Measurements from ENCODE around the gene PPP1R1B. TPM values are rescaled to one million over a fixed set of nuclear protein-coding genes. Genes with fewer than 3 reads are reported as not detected.

The PPP1R1B gene
- total RNA-seq, 1 donor from 2014 or later, result 0.12 TPM

DNA sequence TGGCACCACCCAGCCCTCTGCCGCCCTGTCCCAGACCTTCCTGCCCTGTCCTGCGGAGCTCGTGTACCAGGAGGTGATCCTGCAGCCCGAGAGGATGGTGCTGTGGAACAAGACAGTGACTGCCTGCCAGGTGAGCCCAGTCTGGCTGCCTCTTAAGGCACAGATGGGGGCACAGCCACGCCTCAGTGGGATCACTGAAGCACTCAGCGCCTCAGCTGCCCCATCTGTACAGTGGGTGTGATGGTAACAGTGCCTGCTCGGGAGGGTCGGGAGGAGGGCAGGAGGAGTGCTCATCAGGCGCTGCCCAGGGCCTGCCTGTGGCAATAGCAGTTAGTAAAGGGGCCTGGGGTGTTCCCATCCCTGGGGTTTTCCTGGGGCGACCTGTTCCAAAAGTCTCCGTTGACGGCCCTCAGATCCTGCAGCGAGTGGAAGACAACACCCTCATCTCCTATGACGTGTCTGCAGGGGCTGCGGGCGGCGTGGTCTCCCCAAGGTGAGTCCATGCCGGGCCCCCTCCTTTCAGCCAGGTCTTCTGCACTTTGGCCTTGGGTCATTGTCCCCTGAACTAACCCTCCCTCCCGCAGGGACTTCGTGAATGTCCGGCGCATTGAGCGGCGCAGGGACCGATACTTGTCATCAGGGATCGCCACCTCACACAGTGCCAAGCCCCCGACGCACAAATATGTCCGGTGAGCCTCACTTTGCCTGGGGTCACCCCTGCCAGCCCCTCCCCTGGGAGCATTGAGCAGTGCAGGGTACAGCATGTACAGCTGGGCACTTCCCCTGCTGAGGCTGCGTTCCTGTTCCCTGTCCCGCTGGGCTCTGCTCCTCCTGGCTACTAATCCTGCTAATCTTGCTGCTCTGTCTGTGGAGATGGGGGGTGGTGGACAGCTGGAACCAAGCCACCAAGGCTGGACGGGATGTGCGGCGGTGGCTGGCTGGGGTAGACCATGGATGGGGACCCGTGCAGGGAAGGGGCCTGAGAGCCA lies 33.9 kb downstream of the PPP1R1B start:
- no peaks in the 10 kb centered on the region for H3K9me3 Mint-ChIP-seq (ENCODE audit: low read depth)
- DNase-seq (ENCODE audit: low spot score), result no peak
- no peak overlapping the region for H3K4me3 Mint-ChIP-seq (ENCODE audit: unreplicated experiment)
- H3K27ac Mint-ChIP-seq (ENCODE audit: unreplicated experiment), result peak overlapping the region; percentile 61
- H3K27me3 Mint-ChIP-seq (ENCODE audit: low read depth), result no peaks in the 10 kb centered on the region
- H3K36me3 Mint-ChIP-seq (ENCODE audit: low read depth), result peaks cover 5% of the 10 kb centered on the region
- H3K4me1 Mint-ChIP-seq (ENCODE audit: low read depth), result peaks cover 19% of the 10 kb centered on the region
- TF ChIP-seq, protein P1, sequence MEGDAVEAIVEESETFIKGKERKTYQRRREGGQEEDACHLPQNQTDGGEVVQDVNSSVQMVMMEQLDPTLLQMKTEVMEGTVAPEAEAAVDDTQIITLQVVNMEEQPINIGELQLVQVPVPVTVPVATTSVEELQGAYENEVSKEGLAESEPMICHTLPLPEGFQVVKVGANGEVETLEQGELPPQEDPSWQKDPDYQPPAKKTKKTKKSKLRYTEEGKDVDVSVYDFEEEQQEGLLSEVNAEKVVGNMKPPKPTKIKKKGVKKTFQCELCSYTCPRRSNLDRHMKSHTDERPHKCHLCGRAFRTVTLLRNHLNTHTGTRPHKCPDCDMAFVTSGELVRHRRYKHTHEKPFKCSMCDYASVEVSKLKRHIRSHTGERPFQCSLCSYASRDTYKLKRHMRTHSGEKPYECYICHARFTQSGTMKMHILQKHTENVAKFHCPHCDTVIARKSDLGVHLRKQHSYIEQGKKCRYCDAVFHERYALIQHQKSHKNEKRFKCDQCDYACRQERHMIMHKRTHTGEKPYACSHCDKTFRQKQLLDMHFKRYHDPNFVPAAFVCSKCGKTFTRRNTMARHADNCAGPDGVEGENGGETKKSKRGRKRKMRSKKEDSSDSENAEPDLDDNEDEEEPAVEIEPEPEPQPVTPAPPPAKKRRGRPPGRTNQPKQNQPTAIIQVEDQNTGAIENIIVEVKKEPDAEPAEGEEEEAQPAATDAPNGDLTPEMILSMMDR (IDR thresholded peaks at IDR 0.05), result no peak

DNA sequence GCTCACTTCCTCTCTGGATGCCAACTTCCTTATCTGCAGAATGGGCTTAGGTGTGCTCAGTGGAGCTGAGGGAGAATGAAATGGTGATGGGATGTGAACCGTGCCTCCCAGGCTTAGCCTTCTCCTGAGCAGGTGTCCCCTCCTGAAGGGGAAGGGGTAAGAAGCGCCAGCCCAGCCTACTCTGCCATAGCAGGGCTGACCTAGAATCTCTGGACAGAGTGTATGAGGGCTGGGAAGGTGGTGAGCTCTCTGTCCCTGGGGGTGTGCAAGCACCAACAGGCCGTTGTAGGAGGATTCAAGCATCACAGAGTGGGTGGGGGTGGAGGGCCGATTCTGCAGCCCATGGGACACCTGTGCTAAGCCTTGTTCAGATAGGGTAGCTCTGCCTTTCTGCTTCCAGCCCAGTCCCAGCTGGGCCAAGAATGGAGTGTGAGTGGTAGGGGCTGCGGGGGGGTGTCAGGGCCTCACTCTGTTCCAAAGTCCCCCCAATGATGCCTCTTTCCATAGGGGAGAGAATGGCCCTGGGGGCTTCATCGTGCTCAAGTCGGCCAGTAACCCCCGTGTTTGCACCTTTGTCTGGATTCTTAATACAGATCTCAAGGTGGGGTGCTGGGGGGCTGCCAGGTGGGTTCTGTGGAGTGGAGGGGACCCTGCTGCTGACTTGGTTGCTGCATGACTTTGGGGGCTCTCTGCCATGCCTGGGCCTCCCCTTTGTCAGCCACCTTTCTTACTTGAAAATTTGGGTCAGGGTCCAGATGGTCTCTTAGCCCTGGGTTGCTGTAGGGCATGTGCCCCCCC lies 35.2 kb downstream of the PPP1R1B start:
- TF ChIP-seq, protein P1 (IDR thresholded peaks at IDR 0.05), result no peak
- Mint-ChIP-seq H3K27ac (ENCODE audit: unreplicated experiment) (no peak overlapping the region), H3K4me3 (ENCODE audit: unreplicated experiment) (no peak overlapping the region), H3K27me3 (ENCODE audit: low read depth) (peaks cover 2% of the 10 kb centered on the region), H3K4me1 (ENCODE audit: low read depth) (peaks cover 32% of the 10 kb centered on the region), H3K9me3 (ENCODE audit: low read depth) (no peaks in the 10 kb centered on the region), H3K36me3 (ENCODE audit: low read depth) (peaks cover 5% of the 10 kb centered on the region)
- no peak for DNase-seq (ENCODE audit: low spot score)

DNA sequence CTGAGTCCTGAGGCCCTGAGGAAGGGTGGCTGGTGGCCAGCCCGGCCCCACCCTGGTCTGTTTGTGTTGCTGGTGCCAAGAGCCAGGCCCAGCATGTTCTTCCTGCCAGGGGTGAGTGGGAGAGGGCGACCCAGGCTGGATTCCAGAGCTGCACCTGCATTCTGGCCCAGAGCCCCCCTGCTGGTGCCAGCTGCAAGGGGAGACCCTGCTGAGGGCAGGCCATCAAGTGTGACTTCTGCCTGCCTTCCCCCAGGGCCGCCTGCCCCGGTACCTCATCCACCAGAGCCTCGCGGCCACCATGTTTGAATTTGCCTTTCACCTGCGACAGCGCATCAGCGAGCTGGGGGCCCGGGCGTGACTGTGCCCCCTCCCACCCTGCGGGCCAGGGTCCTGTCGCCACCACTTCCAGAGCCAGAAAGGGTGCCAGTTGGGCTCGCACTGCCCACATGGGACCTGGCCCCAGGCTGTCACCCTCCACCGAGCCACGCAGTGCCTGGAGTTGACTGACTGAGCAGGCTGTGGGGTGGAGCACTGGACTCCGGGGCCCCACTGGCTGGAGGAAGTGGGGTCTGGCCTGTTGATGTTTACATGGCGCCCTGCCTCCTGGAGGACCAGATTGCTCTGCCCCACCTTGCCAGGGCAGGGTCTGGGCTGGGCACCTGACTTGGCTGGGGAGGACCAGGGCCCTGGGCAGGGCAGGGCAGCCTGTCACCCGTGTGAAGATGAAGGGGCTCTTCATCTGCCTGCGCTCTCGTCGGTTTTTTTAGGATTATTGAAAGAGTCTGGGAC lies 36.0 kb downstream of the PPP1R1B start:
- Mint-ChIP-seq H3K4me1 (ENCODE audit: low read depth) (peaks cover 34% of the 10 kb centered on the region), H3K36me3 (ENCODE audit: low read depth) (peaks cover 5% of the 10 kb centered on the region)

GRCh38 chr17:39663340-39663687 lies 36.6 kb downstream of the PPP1R1B start:
- no peaks in the 10 kb centered on the region for H3K9me3 Mint-ChIP-seq (ENCODE audit: low read depth)
- no peak overlapping the region for H3K4me3 Mint-ChIP-seq (ENCODE audit: unreplicated experiment)
- H3K36me3 Mint-ChIP-seq (ENCODE audit: low read depth), result peaks cover 5% of the 10 kb centered on the region
- no peak for DNase-seq (ENCODE audit: low spot score)
- H3K4me1 Mint-ChIP-seq (ENCODE audit: low read depth), result peaks cover 34% of the 10 kb centered on the region
- H3K27ac Mint-ChIP-seq (ENCODE audit: unreplicated experiment), result no peak overlapping the region
- peaks cover 3% of the 10 kb centered on the region for H3K27me3 Mint-ChIP-seq (ENCODE audit: low read depth)
- TF ChIP-seq, protein P1 (IDR thresholded peaks at IDR 0.05), result no peak

More for the DNA sequence above, 36.0 kb downstream of the PPP1R1B start:
- no peaks in the 10 kb centered on the region for H3K9me3 Mint-ChIP-seq (ENCODE audit: low read depth)
- TF ChIP-seq, protein P1 (IDR thresholded peaks at IDR 0.05), result no peak
- no peak overlapping the region for H3K27ac Mint-ChIP-seq (ENCODE audit: unreplicated experiment)
- peaks cover 3% of the 10 kb centered on the region for H3K27me3 Mint-ChIP-seq (ENCODE audit: low read depth)
- H3K4me3 Mint-ChIP-seq (ENCODE audit: unreplicated experiment), result no peak overlapping the region
- DNase-seq (ENCODE audit: low spot score), result no peak

All from chondrocyte (in vitro differentiated cells).